ENCODE measurements around the gene SMARCA4. TPM values are rescaled to one million over a fixed set of nuclear protein-coding genes. Genes with fewer than 3 reads are reported as not detected.

SMARCA4 gene
- total and polyA plus RNA-seq, 2 experiments from 2014 or later, result 80.7 to 93.4 TPM

DNA sequence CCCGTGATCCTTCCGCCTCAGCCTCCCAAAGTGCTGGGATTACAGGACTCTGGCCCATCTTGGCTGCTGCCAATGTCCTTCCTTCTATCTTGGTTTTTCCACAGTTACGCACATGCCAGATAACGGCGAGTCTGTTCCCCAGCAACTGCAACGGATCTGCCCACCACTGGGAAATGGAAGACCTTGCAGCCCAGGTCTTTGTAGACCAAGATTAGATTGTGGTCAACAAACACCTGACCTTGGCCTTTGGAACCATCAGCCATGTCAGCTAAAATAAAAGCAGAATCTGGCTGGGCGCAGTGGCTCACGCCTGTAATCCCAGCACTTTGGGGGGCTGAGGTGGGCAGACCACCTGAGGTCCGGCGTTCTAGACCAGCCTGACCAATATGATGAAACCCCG lies 118.1 kb downstream of the SMARCA4 start:
- Histone ChIP-seq H3K4me2 (no peak overlapping the region), H3K27me3 (no peaks in the 10 kb centered on the region), H3K4me3 (no peak overlapping the region), H3K27ac (no peak overlapping the region), H3K79me2 (no peaks in the 10 kb centered on the region), H3K9me2 (replicated peaks; ENCODE audit: insufficient read depth) (no peaks in the 10 kb centered on the region), H3K4me1 (ENCODE audit: insufficient read depth) (no peaks in the 10 kb centered on the region), H4K20me1 (ENCODE audit: insufficient read depth, poor library complexity, severe bottlenecking) (no peaks in the 10 kb centered on the region), H3K9me3 (ENCODE audit: low read depth) (no peaks in the 10 kb centered on the region), H3K36me3 (replicated peaks; ENCODE audit: insufficient read depth, low read depth) (no peaks in the 10 kb centered on the region), H2AFZ (no peak overlapping the region)
- 94% methylated on average over 11 of the region's 11 CpGs for WGBS (ENCODE audit: low lambda C conversion rate, missing lambda C conversion rate)
- DNase-seq (ENCODE audit: low spot score), result no peak
- TF ChIP-seq EZH2phosphoT487 (IDR thresholded peaks at IDR 0.05; ENCODE audit: low read depth, severe bottlenecking, unreplicated experiment) (no peak), EZH2 (IDR thresholded peaks at IDR 0.05; ENCODE audit: borderline replicate concordance) (no peak)
- TF ChIP-seq, protein P1, sequence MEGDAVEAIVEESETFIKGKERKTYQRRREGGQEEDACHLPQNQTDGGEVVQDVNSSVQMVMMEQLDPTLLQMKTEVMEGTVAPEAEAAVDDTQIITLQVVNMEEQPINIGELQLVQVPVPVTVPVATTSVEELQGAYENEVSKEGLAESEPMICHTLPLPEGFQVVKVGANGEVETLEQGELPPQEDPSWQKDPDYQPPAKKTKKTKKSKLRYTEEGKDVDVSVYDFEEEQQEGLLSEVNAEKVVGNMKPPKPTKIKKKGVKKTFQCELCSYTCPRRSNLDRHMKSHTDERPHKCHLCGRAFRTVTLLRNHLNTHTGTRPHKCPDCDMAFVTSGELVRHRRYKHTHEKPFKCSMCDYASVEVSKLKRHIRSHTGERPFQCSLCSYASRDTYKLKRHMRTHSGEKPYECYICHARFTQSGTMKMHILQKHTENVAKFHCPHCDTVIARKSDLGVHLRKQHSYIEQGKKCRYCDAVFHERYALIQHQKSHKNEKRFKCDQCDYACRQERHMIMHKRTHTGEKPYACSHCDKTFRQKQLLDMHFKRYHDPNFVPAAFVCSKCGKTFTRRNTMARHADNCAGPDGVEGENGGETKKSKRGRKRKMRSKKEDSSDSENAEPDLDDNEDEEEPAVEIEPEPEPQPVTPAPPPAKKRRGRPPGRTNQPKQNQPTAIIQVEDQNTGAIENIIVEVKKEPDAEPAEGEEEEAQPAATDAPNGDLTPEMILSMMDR (IDR thresholded peaks at IDR 0.05; ENCODE audit: poor library complexity), result no peak

DNA sequence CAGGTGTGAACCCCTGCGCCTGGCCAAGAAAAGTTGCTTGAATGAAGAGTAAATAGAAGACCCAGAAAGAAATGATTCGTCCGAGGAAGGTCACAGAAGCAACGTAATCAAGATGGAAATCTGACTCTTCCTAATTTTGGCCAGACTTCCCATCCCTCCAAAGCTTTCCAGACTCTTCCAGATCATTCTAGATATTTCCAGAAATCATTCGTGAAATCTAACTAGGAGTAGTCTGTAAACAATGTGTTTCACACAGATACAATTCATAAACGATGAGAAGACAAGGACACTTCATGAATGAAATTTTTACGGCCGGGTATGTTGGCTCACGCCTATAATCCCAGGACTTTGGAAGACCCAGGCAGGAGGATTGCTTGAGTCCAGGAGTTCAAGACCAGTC lies 119.2 kb downstream of the SMARCA4 start:
- no peak for DNase-seq (ENCODE audit: low spot score)
- no peak overlapping the region for H3K4me3 ChIP-seq
- H2AFZ ChIP-seq, result no peak overlapping the region
- no peaks in the 10 kb centered on the region for H3K27me3 ChIP-seq
- WGBS (ENCODE audit: low lambda C conversion rate, missing lambda C conversion rate), result 90% methylated on average over 9 of the region's 9 CpGs
- no peaks in the 10 kb centered on the region for H3K36me3 ChIP-seq (replicated peaks; ENCODE audit: insufficient read depth, low read depth)
- H3K4me1 ChIP-seq (ENCODE audit: insufficient read depth), result peaks cover 5% of the 10 kb centered on the region
- H4K20me1 ChIP-seq (ENCODE audit: insufficient read depth, poor library complexity, severe bottlenecking), result no peaks in the 10 kb centered on the region
- H3K9me3 ChIP-seq (ENCODE audit: low read depth), result no peaks in the 10 kb centered on the region
- no peaks in the 10 kb centered on the region for H3K9me2 ChIP-seq (replicated peaks; ENCODE audit: insufficient read depth)
- no peak for TF ChIP-seq EZH2phosphoT487 (IDR thresholded peaks at IDR 0.05; ENCODE audit: low read depth, severe bottlenecking, unreplicated experiment)
- TF ChIP-seq, protein P1 (IDR thresholded peaks at IDR 0.05; ENCODE audit: poor library complexity), result no peak
- TF ChIP-seq EZH2 (IDR thresholded peaks at IDR 0.05; ENCODE audit: borderline replicate concordance), result no peak
- H3K4me2 ChIP-seq, result no peak overlapping the region
- no peak overlapping the region for H3K27ac ChIP-seq
- no peaks in the 10 kb centered on the region for H3K79me2 ChIP-seq

DNA sequence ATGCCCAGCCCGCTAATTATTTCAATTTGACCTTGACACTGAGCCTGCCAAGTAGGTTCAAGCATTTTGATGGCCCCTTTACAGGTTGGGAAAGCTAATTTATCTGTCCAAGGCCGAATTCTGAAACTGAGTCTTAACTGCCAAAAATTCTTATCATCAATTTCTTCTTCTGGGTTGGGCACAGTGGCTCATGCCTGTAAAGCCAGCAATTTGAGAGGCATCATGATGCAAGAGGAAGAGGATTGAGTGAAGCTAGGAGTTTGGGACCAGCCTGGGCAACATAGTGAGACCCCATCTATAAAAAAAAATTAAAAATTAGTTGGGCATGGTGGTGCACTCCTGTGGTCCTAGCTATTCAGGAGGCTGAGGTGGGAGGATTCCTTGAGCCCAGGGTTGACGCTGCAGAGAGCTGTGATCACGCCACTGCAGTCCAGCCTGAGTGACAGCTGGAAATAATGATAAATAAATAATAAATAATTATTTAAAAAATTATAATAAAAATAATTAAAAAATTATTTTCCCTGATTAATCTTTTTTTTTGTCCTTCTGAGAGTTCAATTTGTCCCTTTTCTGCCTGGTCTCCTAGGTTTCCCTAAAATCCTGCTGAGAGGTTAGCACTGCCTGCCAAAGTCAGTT lies 127.2 kb downstream of the SMARCA4 start:
- WGBS (ENCODE audit: low lambda C conversion rate, missing lambda C conversion rate), result 95% methylated on average over 4 of the region's 4 CpGs
- no peak overlapping the region for H3K4me3 ChIP-seq
- H3K79me2 ChIP-seq, result peaks cover 36% of the 10 kb centered on the region
- no peak for TF ChIP-seq EZH2phosphoT487 (IDR thresholded peaks at IDR 0.05; ENCODE audit: low read depth, severe bottlenecking, unreplicated experiment)
- TF ChIP-seq, protein P1 (IDR thresholded peaks at IDR 0.05; ENCODE audit: poor library complexity), result no peak
- no peak for TF ChIP-seq EZH2 (IDR thresholded peaks at IDR 0.05; ENCODE audit: borderline replicate concordance)
- no peak for DNase-seq (ENCODE audit: low spot score)
- no peaks in the 10 kb centered on the region for H3K36me3 ChIP-seq (replicated peaks; ENCODE audit: insufficient read depth, low read depth)
- no peaks in the 10 kb centered on the region for H3K27me3 ChIP-seq
- H3K27ac ChIP-seq, result peak overlapping the region; percentile 98
- H3K4me2 ChIP-seq, result peak overlapping the region; percentile 74
- H3K4me1 ChIP-seq (ENCODE audit: insufficient read depth), result peaks cover 26% of the 10 kb centered on the region
- no peak overlapping the region for H2AFZ ChIP-seq
- no peaks in the 10 kb centered on the region for H3K9me2 ChIP-seq (replicated peaks; ENCODE audit: insufficient read depth)
- H4K20me1 ChIP-seq (ENCODE audit: insufficient read depth, poor library complexity, severe bottlenecking), result peaks cover 25% of the 10 kb centered on the region
- no peaks in the 10 kb centered on the region for H3K9me3 ChIP-seq (ENCODE audit: low read depth)

Measured in hepatocyte (in vitro differentiated cells).